KMS-11 (cell line): Measurements from ENCODE around the gene ARHGEF28.

Experiments
- H2AFZ ChIP-seq: fragments of 200-600 bp; sonication (generic); 2 replicates; pipeline ENCODE4 v1.6.1; 2016; ENCODE audit warnings: antibody characterized with exemption, mixed run types, low read depth
- H3K27ac ChIP-seq: fragments of 200-600 bp; sonication (generic); 2 replicates; pipeline ENCODE4 v1.6.1; 2016; ENCODE audit warnings: mild to moderate bottlenecking, mixed run types
- H3K27me3 ChIP-seq: fragments of 200-600 bp; sonication (generic); 2 replicates; pipeline ENCODE4 v1.6.1; 2017; ENCODE audit warnings: mild to moderate bottlenecking, low read depth, mixed run types, moderate library complexity; ENCODE audit not compliant: insufficient read depth
- H3K36me3 ChIP-seq: fragments of 200-600 bp; sonication (generic); 2 replicates; pipeline ENCODE4 v1.6.1; 2017; ENCODE audit warnings: mild to moderate bottlenecking, mixed run types; ENCODE audit not compliant: insufficient read depth
- H3K4me1 ChIP-seq: fragments of 200-600 bp; sonication (generic); 2 replicates; pipeline ENCODE4 v1.6.1; 2016; ENCODE audit warnings: mild to moderate bottlenecking, low read depth, mixed run types; ENCODE audit not compliant: poor library complexity, severe bottlenecking
- H3K4me2 ChIP-seq: fragments of 200-600 bp; sonication (generic); 2 replicates; pipeline ENCODE4 v1.7.0; 2016; ENCODE audit warnings: mild to moderate bottlenecking, mixed run types
- H3K4me3 ChIP-seq: fragments of 200-600 bp; sonication (generic); IDR thresholded peaks from 2 replicates; pipeline ENCODE4 v1.6.1; 2017; ENCODE audit warnings: low read depth, low read length, mixed read lengths; ENCODE audit not compliant: insufficient read depth
- H3K79me2 ChIP-seq: fragments of 200-600 bp; sonication (generic); 2 replicates; pipeline ENCODE4 v1.6.1; 2016; ENCODE audit warnings: low read depth, mixed run types; ENCODE audit not compliant: insufficient read depth
- H3K9ac ChIP-seq: fragments of 200-600 bp; sonication (generic); 2 replicates; pipeline ENCODE4 v1.6.1; 2016; ENCODE audit warnings: mild to moderate bottlenecking, mixed run types
- H4K20me1 ChIP-seq: fragments of 200-600 bp; sonication (generic); 2 replicates; pipeline ENCODE4 v1.6.1; 2016; ENCODE audit warnings: mild to moderate bottlenecking, mixed run types; ENCODE audit not compliant: insufficient read depth
- CTCF ChIP-seq: fragments of 200-600 bp; sonication (generic); conservative IDR thresholded peaks from 2 replicates; pipeline ENCODE4 v1.6.1; 2017; ENCODE audit warnings: low read depth, mild to moderate bottlenecking, antibody characterized with exemption, low read length, moderate library complexity, mixed read lengths

ARHGEF28 gene

GRCh38 chr5:73591102-73591695, 34.8 kb upstream of the ARHGEF28 start:
- H3K36me3 ChIP-seq: no peaks in the 10 kb centered on the region
- H3K27me3 ChIP-seq: no peaks in the 10 kb centered on the region
- no peaks in the 10 kb centered on the region for H3K79me2 ChIP-seq
- H3K4me2 ChIP-seq: no peak overlapping the region
- peaks cover 18% of the 10 kb centered on the region for H3K4me1 ChIP-seq
- H3K4me3 ChIP-seq: no peak overlapping the region
- H3K9ac ChIP-seq: no peak overlapping the region
- H3K27ac ChIP-seq: no peak overlapping the region
- no peaks in the 10 kb centered on the region; the same call in 1 of the 2 replicates for H4K20me1 ChIP-seq
- H2AFZ ChIP-seq: no peak overlapping the region
- peak; percentile 91 for TF ChIP-seq CTCF

- H3K27ac ChIP-seq: no peak overlapping the region
- H3K4me3 ChIP-seq: no peak overlapping the region
- H2AFZ ChIP-seq: no peak overlapping the region
- H3K27me3 ChIP-seq: no peaks in the 10 kb centered on the region
- H3K36me3 ChIP-seq: no peaks in the 10 kb centered on the region
- no peak overlapping the region for H3K9ac ChIP-seq
- TF ChIP-seq CTCF: no peak
- H3K4me2 ChIP-seq: no peak overlapping the region
- no peaks in the 10 kb centered on the region; the same call in 1 of the 2 replicates for H4K20me1 ChIP-seq
- H3K4me1 ChIP-seq: peaks cover 15% of the 10 kb centered on the region
- H3K79me2 ChIP-seq: no peaks in the 10 kb centered on the region
These were observed 34.1 kb upstream of the ARHGEF28 start for GRCh38 chr5:73591698-73592501.

- Histone ChIP-seq H3K4me2 (no peak overlapping the region), H2AFZ (no peak overlapping the region), H3K4me1 (peaks cover 9% of the 10 kb centered on the region), H4K20me1 (no peaks in the 10 kb centered on the region; the same call in 1 of the 2 replicates), H3K36me3 (no peaks in the 10 kb centered on the region), H3K9ac (no peak overlapping the region), H3K27me3 (no peaks in the 10 kb centered on the region), H3K4me3 (no peak overlapping the region), H3K27ac (no peak overlapping the region), H3K79me2 (no peaks in the 10 kb centered on the region)
- TF ChIP-seq CTCF: no peak
These were observed 33.4 kb upstream of the ARHGEF28 start for GRCh38 chr5:73592551-73592950.

- peak; percentile 84 for TF ChIP-seq CTCF
- H3K9ac ChIP-seq: no peak overlapping the region
- H3K4me3 ChIP-seq: no peak overlapping the region
- H3K27me3 ChIP-seq: no peaks in the 10 kb centered on the region
- H4K20me1 ChIP-seq: no peaks in the 10 kb centered on the region
- no peaks in the 10 kb centered on the region for H3K4me1 ChIP-seq
- H2AFZ ChIP-seq: no peak overlapping the region
- H3K79me2 ChIP-seq: no peaks in the 10 kb centered on the region
- H3K36me3 ChIP-seq: no peaks in the 10 kb centered on the region
- no peak overlapping the region for H3K27ac ChIP-seq
- no peak overlapping the region for H3K4me2 ChIP-seq
These were observed 29.2 kb upstream of the ARHGEF28 start for GRCh38 chr5:73596705-73597328.
